ENCODE data around the gene FBXL13. TPM values are rescaled to one million over a fixed set of nuclear protein-coding genes. Genes with fewer than 3 reads are reported as not detected.

The FBXL13 gene
- polyA plus RNA-seq, 1 donor from 2014 or later = 0.15 TPM

DNA sequence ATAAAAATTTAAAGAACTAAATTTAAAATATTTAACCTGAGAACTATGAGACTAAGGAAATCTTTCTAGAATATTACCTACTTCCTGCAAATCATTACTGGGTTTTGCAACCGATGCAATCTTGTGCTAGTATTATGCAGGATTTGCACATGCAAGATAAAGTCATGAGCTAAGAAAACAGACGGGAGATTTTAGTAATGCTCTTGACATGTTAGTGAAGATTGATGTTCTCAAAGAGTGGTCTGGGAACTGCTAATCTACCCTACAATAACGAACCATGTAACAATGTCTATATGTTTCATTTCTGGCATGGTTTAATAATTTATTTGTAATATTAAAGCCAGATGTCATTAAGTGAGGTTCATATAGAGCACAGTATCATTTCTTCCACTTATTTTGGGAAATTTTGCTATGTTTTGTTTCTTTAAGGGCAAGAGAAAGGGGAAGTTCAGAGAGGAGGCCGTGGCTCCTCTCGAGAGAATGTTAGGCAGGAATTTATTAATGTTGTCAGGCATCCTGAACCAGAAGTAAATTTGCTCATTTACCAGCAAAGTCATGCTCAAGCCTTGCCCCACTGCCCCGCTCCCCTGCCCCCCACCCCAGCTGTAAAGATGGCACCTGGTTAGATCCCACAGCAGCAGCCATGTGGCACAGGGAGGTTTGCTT, 139.0 kb downstream of the FBXL13 start:
- no peaks in the 10 kb centered on the region for H3K27me3 Mint-ChIP-seq
- H3K36me3 Mint-ChIP-seq = peaks cover 4% of the 10 kb centered on the region
- H3K9me3 Mint-ChIP-seq = no peaks in the 10 kb centered on the region
- no peak overlapping the region for H3K27ac Mint-ChIP-seq
- no peak overlapping the region for H3K4me3 Mint-ChIP-seq
- no peaks in the 10 kb centered on the region for H3K4me1 Mint-ChIP-seq

DNA sequence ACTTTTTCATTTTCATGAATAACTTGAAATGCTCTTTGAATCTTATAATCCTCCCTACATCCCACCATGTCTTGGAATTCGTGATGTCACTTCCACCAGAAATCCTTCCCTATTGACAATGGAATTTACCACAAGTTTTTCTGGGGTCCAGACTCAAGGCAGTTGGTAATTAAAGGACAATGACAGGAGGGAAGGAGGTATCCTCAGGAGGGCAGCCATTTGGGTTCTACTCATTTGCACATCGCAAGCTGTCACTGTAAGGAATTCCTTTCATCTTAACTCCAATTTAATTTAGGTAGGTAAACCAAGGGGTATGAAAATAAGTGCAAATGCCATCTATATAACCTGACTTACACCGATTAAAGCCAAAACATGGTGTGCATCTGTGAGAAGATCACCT, 139.9 kb downstream of the FBXL13 start:
- Mint-ChIP-seq H3K27ac (peak overlapping the region in 1 of 3 donors; percentile 68), H3K36me3 (peaks cover 4% of the 10 kb centered on the region), H3K9me3 (no peaks in the 10 kb centered on the region), H3K27me3 (no peaks in the 10 kb centered on the region), H3K4me1 (no peaks in the 10 kb centered on the region), H3K4me3 (no peak overlapping the region)

DNA sequence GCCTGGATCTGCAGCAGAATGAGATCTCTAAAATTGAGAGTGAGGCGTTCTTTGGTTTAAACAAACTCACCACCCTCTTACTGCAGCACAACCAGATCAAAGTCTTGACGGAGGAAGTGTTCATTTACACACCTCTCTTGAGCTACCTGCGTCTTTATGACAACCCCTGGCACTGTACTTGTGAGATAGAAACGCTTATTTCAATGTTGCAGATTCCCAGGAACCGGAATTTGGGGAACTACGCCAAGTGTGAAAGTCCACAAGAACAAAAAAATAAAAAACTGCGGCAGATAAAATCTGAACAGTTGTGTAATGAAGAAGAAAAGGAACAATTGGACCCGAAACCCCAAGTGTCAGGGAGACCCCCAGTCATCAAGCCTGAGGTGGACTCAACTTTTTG, 140.4 kb downstream of the FBXL13 start:
- Mint-ChIP-seq H3K36me3 (peaks cover 5% of the 10 kb centered on the region), H3K27ac (no peak overlapping the region), H3K9me3 (no peaks in the 10 kb centered on the region), H3K4me3 (no peak overlapping the region), H3K4me1 (no peaks in the 10 kb centered on the region), H3K27me3 (no peaks in the 10 kb centered on the region)

DNA sequence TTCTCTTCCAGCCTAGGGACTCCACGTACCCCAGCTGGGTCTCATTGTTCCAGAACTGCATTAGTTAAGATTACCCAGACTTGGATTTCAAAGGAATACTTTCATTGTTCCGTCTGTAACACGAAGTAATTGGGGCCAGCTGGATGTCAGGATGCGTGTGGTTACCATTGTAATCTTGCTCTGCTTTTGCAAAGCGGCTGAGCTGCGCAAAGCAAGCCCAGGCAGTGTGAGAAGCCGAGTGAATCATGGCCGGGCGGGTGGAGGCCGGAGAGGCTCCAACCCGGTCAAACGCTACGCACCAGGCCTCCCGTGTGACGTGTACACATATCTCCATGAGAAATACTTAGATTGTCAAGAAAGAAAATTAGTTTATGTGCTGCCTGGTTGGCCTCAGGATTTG, 140.8 kb downstream of the FBXL13 start:
- no peak overlapping the region for H3K4me3 Mint-ChIP-seq
- H3K27me3 Mint-ChIP-seq = no peaks in the 10 kb centered on the region
- H3K27ac Mint-ChIP-seq = no peak overlapping the region
- no peaks in the 10 kb centered on the region for H3K4me1 Mint-ChIP-seq
- H3K9me3 Mint-ChIP-seq = no peaks in the 10 kb centered on the region
- peaks cover 5% of the 10 kb centered on the region for H3K36me3 Mint-ChIP-seq

DNA sequence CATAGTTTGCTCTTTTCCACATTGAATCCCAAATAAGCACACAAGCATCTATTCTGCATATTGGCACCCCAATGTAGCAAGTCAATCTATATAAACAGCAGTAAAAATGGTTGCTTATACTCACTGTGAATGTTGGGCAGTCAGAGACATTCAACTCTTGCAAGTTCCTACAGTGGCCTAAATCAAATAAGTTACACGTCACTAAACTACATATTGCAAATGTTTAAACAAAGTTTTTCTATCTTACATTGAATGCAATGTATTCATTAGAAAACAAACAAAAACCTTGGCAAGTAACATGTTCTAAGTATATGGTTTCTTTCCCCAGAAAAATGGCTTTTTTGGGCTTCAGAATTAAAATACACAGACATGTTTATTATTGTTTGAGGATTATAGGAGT, 142.8 kb downstream of the FBXL13 start:
- Mint-ChIP-seq H3K36me3 (peaks cover 5% of the 10 kb centered on the region), H3K4me3 (no peak overlapping the region), H3K4me1 (no peaks in the 10 kb centered on the region), H3K27me3 (no peaks in the 10 kb centered on the region), H3K27ac (no peak overlapping the region), H3K9me3 (no peaks in the 10 kb centered on the region)

DNA sequence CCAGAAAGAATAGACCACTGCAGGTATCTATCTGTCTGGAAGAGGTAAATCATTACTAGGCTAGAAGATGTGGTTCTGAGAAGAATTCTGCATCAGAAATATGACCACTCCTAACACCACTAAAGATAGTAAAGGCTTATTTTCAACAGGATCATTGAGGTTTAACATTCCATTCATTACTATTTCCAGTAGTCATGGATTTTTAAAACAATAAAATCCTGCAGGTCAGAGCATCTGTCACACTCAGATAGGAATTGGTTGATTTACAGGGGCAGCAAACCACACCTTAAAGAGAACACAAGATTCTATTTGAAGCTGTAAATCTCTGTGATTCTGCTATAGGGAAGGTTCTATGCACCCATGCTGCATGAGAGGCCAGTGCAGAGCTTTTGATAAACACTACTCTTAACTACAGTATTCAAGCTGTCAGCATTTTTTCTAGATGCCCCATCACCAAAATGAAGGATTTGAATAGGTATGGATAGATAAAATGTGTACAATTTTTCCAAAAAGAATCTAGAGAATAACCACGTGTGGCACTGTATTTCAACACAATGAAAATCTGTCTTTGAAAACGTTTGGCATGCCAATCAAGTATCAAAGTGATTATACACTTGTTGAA, 147.2 kb downstream of the FBXL13 start:
- peaks cover 4% of the 10 kb centered on the region for H3K36me3 Mint-ChIP-seq
- no peaks in the 10 kb centered on the region for H3K27me3 Mint-ChIP-seq
- no peak overlapping the region for H3K27ac Mint-ChIP-seq
- H3K9me3 Mint-ChIP-seq = no peaks in the 10 kb centered on the region
- H3K4me1 Mint-ChIP-seq = no peaks in the 10 kb centered on the region
- H3K4me3 Mint-ChIP-seq = no peak overlapping the region

DNA sequence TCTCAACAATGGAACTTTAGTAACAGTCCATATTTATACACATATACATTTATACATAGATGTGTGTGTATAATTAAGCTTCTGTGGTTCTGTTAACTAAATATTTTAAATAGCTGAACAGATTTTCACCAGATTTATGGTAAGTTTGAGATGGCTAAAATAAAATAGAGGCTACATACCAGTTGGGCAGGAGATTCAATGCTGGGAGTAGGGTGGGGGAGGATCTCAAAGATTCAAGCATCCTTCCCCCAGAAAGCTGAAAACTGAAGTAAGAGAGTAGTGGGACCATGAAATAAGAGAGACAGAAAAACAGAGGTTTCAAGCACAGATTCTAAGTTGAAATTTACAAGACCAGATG, 147.8 kb downstream of the FBXL13 start:
- H3K27me3 Mint-ChIP-seq = no peaks in the 10 kb centered on the region
- no peak overlapping the region for H3K27ac Mint-ChIP-seq
- no peaks in the 10 kb centered on the region for H3K9me3 Mint-ChIP-seq
- peaks cover 4% of the 10 kb centered on the region for H3K36me3 Mint-ChIP-seq
- no peak overlapping the region for H3K4me3 Mint-ChIP-seq
- H3K4me1 Mint-ChIP-seq = no peaks in the 10 kb centered on the region

DNA sequence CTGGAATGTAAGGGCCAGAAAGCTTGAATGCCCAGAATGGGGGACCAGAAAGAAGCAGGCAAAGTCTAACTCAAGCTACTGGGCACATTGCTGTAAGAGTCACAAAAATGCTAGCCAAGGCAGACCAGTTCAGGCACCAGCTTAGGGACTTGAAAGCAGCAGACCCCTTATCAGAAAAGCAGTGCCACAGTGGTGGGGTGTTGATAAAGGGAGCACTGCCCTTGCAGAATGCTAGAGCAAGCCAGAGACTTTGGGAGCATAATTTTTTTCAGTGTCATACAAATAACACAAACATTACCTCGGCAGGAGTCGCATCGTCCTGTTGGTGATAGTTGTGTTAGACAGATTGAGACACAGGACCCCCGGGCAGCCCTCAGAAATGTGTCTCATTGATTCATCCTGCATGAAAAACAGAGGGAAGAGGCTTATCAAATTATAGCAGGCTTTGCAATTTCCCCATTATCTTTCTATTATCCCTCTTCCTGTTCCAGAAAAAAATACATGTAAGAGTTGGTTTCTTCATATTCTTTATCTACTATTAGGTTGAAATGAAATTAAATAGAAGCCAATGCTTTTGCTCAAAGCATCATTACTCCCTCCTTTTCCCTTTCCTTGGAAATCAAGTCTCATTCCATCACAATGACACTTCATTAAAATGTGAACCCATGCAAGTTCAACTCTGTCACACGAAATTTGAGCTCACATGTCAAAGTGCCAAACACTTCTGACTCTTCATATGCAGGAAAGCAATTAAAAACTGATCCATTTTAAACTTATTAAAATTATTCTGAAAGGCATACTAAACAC, 148.4 kb downstream of the FBXL13 start:
- Mint-ChIP-seq H3K9me3 (no peaks in the 10 kb centered on the region), H3K27me3 (no peaks in the 10 kb centered on the region), H3K27ac (no peak overlapping the region), H3K4me1 (no peaks in the 10 kb centered on the region), H3K4me3 (no peak overlapping the region), H3K36me3 (peaks cover 4% of the 10 kb centered on the region)

DNA sequence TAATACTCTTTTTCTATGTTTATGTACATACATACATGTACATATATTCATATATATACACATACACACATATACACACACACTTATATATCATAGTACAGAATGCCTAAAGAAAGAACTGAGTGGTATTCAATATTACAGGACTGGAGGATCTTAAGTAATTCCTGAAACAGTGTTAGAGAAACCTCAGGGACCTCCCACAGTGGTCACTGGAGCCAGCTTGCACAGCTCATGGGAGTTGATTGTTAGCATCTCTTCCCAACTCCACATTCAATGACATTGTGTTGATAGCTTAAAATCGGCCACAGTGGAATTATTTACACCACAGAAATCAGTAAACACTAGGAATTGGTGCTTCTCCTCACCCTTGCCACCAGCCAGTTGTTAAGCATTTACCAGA, 155.8 kb downstream of the FBXL13 start:
- Mint-ChIP-seq H3K27ac (no peak overlapping the region), H3K36me3 (peaks cover 4% of the 10 kb centered on the region), H3K27me3 (no peaks in the 10 kb centered on the region), H3K9me3 (no peaks in the 10 kb centered on the region), H3K4me1 (no peaks in the 10 kb centered on the region), H3K4me3 (no peak overlapping the region)

DNA sequence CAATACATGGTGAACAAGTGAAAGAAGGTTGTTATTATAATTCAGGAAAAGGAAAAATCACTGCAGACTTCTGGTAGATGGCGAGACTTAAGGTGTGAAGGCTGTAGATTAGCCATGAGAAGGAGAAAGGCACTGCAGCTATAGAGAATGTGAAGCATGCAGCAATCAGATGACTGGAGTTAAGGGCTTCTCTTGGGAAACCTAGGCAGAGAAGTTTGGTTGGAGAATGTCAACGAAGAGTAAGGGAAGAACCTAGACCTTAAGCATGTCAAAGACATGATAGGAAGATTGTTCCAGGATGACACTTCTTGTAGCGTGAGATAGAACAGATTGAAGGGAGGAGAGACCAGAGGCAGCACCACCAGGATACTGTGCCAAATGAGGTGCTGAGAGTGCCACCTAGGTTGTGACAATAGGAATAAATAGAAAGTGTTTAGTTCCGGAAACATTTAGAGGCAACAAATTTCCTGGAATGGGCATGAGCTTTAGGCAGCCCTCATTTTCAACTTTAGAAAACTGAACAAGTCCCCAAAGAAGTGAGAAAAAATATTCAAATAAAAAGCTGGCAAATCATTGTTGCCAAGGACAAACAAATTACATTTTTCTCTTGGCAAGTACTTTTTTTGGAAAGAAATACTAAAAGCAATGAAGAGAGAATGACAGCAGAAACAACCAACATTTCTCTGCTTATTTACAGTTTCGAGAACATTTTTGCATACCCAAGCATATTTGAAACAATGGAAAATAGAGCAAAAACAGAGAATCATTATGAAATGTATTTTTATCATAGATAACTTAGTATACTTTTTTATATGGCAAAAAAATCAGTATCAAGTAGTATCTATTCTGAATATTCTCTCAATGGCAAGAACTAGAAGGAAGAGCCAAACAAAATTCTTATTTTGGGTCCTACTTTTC, 156.9 kb downstream of the FBXL13 start:
- Mint-ChIP-seq H3K4me1 (peaks cover 0 to 4% (median 0%) of the 10 kb centered on the region in 3 donors), H3K27me3 (no peaks in the 10 kb centered on the region), H3K27ac (no peak overlapping the region), H3K9me3 (no peaks in the 10 kb centered on the region), H3K36me3 (peaks cover 4% of the 10 kb centered on the region), H3K4me3 (no peak overlapping the region)

DNA sequence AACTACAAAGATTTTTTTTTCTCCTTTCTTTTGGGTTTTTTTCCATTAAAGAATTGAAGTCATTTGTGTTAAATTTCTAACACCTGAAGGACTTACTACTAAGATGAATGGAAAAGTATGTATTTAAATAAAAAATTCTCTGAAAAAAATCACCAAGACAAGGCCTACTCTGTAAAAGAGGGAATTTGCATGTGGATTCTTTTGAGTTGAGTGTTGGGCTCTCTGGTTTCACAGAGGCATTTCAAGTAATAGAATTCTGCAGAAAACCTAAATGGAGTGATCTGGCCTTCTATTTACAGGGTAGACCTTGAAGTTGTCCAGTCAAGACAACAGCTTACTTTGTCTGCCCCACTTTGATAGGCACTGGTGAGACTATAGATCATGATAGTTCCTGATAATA, 157.7 kb downstream of the FBXL13 start:
- H3K4me1 Mint-ChIP-seq = peaks cover 0 to 4% (median 0%) of the 10 kb centered on the region in 3 donors

DNA sequence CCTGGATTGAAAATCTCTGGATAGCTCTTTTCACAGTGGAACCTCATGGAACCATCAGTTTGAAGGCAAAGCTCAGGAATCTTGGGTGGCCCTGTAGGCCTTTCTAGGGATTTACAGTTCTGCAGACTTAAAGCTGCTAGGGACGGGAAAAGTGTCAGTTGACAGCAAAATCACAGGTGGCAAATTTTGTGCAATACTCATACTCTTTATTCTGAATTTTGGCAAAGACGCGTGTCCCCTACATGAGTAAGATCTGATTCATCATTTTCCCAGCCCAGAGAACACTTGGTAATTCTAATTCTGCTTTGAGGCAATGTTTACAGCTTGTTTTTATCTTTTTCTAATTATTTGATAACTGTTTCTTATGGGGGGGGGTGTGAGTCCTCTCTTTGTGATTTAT, 158.2 kb downstream of the FBXL13 start:
- no peaks in the 10 kb centered on the region for H3K27me3 Mint-ChIP-seq
- peaks cover 0 to 4% (median 0%) of the 10 kb centered on the region in 3 donors for H3K4me1 Mint-ChIP-seq
- H3K27ac Mint-ChIP-seq = no peak overlapping the region
- no peak overlapping the region for H3K4me3 Mint-ChIP-seq
- H3K36me3 Mint-ChIP-seq = peaks cover 5% of the 10 kb centered on the region
- H3K9me3 Mint-ChIP-seq = no peaks in the 10 kb centered on the region

More for the DNA sequence above, 157.7 kb downstream of the FBXL13 start:
- no peak overlapping the region for H3K27ac Mint-ChIP-seq
- H3K4me3 Mint-ChIP-seq = no peak overlapping the region
- H3K27me3 Mint-ChIP-seq = no peaks in the 10 kb centered on the region
- peaks cover 5% of the 10 kb centered on the region for H3K36me3 Mint-ChIP-seq
- no peaks in the 10 kb centered on the region for H3K9me3 Mint-ChIP-seq

DNA sequence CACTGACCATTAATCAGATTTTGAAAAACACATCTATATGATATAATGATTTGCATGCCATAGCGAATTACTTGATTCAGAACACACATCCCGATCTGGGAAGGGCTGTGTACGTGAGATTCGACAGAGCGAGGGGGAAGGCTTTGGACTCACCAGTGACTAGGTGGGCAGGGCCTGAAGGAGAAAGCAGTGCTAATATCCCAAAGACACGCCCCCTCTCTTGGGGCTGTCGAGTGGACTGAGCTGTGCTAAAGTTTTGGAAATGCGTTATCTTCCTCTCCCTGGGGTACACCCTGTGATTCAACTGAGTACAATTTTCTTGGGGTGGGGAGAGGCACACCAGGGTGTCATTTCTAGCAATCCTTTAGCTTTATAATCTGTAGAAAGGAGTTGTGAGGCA, 160.0 kb downstream of the FBXL13 start:
- H3K4me3 Mint-ChIP-seq = no peak overlapping the region
- peaks cover 0 to 4% (median 0%) of the 10 kb centered on the region in 3 donors for H3K4me1 Mint-ChIP-seq
- H3K27me3 Mint-ChIP-seq = peaks cover 1% of the 10 kb centered on the region
- H3K36me3 Mint-ChIP-seq = peaks cover 8% of the 10 kb centered on the region
- H3K27ac Mint-ChIP-seq = no peak overlapping the region
- H3K9me3 Mint-ChIP-seq = no peaks in the 10 kb centered on the region

DNA sequence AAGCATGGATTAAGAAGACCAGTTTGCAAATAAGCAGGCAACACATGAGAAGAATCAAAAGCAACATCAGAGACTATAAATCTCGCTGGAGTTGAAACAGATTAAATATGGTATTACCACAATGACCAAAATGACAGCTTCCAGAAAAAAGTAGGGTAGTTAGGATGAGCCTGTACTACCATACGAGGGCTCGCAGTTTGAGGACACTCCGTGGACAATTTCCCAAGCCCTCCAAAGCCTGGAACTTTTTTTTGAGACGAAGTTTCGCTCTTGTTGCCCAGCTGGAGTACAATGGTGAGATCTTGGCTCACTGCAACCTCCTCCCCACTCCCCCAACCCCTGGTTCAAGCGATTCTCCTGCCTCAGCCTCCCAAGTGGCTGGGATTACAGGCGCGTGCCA, 160.8 kb downstream of the FBXL13 start:
- Mint-ChIP-seq H3K27me3 (peaks cover 1% of the 10 kb centered on the region), H3K9me3 (no peaks in the 10 kb centered on the region), H3K27ac (no peak overlapping the region), H3K4me3 (no peak overlapping the region), H3K4me1 (peaks cover 0 to 4% (median 0%) of the 10 kb centered on the region in 3 donors), H3K36me3 (peaks cover 5% of the 10 kb centered on the region)

DNA sequence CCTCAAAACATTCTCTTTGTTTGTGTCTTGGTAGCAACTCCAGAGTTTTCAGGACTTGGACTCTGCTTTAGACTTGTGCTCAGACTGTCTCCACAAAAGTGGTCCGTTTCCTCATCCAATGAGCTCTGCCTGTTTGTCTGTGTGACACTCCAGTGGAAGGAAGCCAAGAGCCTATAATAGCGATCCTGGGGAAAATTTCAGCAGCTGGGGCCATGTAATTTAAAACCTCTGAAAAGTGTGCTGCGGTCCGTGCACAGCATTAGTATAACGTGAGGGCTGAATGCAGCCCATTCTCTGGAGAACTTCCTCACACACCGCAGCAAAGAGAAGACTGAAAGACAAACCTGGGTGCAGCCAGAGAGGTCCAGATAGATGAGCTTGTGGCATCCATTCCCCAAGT, 161.9 kb downstream of the FBXL13 start, which contains the start of gene LRRC17:
TSS of gene LRRC17 (plus strand) at position 259 of the 400 bp plus-strand sequence. CDS start 20,914 bp downstream, outside the sequence.
- peaks cover 5% of the 10 kb centered on the region for H3K36me3 Mint-ChIP-seq
- peaks cover 0 to 4% (median 0%) of the 10 kb centered on the region in 3 donors for H3K4me1 Mint-ChIP-seq
- H3K27ac Mint-ChIP-seq = no peak within 1 kb of the TSS
- no peaks in the 10 kb centered on the region for H3K9me3 Mint-ChIP-seq
- H3K27me3 Mint-ChIP-seq = peaks cover 1% of the 10 kb centered on the region
- peak within 1 kb of the TSS in 1 of 4 donors; percentile 63 for H3K4me3 Mint-ChIP-seq

Data from IgD-negative memory B cell (primary cell).